HG03025 (cell line): ENCODE measurements around the gene CCL4L2.
A peak's percentile ranks its signal among the peaks of the same experiment; 100 is the strongest.
"Not testable (repeated sequence)": the region's sequence is repeated elsewhere in the genome, so short reads cannot be mapped to it uniquely, and the experiment has no call there.

Experiments
- ATAC-seq: cut with Tn5 transposase; IDR thresholded peaks from one replicate; pipeline ENCODE4 v1.9.1; 2021; ENCODE audit warnings: mild to moderate bottlenecking, moderate library complexity; ENCODE audit not compliant: unreplicated experiment, low FRiP score

CCL4L2 gene

DNA sequence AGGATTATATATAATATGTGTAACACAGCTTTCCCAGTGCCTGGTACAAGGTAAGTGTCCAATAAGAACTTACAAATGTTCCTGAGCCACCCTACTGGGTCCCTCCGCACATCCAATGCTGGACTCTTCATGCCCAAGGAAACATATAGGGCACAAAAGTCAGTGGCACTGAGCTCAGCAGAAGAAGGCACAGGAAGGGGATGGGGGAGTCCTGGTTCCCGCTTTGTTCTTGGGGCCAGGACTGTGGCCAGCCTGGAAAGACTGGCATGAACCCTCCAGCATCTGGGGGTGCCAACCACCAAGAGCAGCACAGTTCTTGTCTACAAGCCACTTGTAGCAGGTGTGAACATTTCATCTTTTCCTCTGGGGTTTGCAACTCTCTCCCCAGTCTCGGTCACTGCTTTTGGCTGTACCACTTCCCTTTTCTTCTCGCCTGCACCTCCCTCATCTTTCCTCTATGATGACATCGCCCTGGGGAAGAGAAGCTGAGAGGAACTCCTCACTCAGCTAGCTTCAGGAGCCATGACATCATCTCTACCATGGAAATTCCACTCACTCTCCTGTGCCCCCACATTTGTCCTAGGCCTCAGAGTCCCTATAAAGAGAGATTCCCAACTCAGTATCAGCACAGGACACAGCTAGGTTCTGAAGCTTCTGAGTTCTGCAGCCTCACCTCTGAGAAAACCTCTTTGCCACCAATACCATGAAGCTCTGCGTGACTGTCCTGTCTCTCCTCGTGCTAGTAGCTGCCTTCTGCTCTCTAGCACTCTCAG lies at the start of gene CCL4L2:
CCL4L2 (plus strand) TSS at position 625 of the 773 bp plus-strand sequence.
- ATAC-seq: peak; percentile 59

DNA sequence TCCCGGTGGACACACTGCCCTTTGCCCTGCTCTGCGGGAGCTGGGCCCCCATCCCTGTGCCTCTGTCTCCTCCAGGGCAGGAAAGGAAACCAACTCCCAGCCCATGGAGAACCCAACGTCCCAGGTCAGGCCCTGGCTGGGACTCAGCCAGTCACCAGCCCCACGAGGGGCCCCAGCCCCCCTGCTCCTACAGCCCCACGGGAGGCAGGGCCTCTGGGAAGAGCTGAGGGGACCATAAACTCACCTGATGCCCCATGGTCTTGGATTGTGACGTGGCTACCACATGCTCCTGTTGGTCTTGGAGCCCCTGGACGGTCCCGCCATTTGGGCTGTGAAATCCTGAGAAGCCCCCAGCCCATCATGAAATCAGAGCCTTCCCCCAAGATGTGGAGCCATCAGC lies 42.0 kb upstream of the CCL4L2 start:
- ATAC-seq: not testable (repeated sequence)

DNA sequence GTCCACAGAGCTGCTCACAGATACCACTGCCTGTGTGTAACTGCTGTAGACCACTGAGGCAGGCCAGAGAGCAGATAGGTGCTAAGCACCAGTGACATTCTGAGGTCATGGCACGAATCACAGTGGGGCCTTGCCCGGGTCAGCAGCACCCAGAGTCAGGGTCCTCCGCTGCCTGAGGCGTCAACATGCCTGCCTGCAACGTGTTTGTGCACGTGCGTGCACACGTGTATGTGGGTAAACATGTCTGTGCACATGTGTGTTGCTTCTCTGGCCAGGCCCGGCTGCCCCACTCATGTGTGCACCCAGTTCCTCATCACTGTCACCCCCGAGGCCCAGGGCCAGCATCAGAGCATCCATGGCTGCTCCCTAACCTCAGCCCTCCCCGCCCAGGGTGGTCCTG lies 34.3 kb upstream of the CCL4L2 start, which contains the start of gene TBC1D3B:
TBC1D3B (minus strand) TSS at position 101 of the 400 bp plus-strand sequence. CDS start 1,586 bp downstream, outside the sequence.
- not testable (repeated sequence) for ATAC-seq

DNA sequence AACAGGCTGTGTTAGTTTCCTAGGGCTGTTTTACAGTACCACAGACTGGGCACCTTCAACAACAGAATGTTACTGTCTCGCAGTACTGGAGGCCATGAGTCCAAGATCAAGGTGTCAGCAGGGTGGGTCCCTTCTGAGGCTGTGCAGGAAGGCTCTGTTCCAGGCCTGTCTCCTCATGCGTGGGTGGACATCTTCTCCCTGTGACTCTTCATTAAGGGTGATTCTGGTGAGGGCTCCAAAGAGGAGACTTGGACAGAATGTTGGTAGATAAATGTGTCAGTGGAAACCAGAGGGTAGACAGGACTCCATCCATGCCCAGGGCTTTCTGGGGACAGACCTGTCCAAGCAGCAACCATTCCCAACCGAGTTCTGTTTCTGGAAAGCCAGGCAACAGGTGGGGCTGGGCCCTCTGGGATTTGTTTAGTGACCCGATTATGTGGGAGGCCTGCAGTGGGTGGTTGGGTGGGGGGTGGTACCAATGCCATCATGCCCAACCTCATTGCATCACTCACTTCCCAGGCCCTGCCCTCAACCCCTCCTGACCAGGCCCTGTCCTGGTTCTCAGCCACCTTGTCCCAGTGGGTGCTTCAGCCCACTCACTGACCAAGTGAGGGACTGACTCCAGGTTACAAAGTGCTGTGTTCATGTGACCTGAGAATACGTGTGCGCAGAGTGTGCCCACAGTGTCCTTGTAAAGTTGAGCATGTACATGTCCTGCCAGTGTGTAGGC lies 29.3 kb upstream of the CCL4L2 start:
- ATAC-seq: not testable (repeated sequence)

DNA sequence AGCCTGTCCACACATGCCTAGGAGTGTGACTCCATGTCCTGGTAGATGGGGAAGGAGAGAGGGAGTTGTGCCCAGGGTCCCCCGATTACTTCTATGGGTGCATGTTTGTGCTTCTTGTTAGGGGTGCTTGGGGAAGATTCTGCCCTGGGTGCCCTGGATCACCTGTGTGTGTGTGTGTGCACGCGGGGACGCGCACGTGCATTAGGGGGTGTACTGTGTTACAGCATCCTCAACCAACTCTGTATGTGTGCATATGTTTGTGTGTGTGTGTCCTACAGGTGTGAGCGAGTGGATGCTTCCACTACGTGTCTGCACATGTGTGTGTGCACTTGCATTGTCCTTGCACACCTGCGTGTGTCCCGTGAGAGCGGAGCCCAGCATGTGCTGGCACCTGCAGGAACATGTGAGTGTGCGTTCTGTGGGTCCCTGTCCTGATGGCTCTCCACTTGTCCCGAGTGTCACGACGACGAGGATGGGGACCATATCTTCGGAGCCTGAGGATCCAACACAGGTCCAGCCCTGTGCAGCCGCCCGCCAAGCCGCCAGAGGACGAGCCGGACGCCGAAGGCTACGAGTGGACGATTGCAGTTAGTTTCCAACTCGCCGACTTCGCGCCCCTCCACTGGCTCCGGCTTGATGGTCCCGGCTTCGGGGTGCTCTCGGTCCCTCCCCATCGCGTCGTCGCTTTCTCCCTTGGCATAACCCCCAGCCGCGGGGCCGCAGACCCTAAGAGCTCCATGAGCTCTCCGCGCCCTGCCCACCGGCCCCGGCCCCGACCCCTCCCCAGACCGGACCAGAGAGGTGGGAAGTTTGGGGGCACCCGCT lies 28.5 kb upstream of the CCL4L2 start:
- no peak for ATAC-seq

DNA sequence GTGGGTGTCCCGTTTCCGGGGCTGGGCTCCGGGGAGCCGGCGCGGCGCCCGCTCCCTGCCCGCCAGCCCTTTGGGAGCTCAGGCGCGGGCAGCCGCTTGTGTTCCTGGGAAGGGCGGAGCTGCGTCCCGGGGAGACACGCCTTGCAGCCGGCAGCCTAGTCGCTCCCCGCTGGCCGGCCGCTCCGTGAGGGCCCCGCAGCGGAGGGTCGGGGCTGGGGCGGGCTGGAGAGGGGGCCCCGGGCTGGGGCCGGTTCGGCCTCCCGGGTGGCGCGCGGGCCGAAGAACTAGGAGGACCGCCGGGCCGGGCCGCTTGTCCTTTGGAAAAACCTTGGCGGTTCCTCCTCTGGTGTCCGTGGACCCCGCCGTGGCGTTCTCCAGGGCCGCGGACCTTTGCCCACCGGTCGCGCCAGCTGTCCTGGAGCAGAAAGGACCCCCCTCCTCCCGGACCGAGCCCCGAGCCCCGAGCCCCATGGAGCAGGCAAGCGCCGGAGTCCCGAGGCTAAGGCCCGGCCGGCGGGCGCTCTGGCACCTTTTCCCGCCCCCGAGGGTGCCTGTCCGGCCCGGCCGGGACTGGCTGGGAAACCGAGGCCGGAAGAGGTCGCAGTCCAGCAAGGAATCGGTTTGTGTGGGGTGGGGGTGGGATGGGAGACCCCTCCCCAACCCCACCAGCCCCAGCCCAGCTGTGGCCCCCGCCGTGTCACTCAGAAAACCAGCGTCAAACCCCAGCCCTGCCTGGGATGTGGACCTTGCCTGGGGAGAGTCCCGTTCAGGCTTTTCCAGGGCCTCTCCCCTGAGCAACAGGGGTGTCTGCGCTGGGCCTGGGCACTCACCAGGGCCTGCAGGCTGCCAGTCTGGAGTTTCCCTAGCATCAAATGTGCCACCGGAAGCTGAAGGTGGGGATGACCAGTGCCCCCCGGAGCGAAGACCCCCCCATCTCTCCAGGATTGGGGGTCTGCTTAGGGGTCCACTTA lies 27.6 kb upstream of the CCL4L2 start:
- ATAC-seq: no peak

DNA sequence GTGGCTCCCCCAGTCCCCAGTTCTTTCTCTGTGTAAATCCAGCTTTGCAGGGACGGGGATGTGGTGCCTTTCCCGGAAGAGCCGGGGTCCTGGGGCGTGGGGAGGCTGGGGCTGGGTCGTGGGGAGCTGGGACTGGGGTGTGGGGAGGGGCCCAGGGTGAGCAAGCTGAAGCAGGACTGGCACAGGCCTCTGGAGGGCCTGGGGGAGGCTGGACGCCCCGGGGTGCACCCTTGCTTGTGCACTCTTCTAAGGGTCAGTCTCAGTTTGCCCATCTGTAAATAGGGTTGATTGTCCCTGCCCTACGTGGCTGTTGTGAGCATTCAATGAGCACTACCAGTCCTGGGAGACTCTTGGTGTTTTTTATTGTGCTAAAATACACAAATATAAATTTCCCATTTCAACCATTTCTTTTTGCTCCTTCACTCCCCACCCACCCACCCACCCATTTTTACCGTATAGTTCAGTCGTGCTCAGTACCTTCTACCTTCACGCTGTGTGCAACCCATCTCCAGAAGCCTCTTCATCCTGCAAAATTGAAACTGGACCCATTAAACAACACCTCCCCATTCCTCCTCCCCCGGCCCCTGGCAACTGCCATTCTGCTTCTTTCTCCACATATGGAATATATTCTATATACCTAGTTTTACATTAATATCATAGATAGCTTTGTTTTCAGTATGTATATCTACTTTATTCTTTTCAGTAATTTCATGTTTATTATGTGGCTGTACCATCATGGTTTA lies 26.7 kb upstream of the CCL4L2 start:
- ATAC-seq: no peak

DNA sequence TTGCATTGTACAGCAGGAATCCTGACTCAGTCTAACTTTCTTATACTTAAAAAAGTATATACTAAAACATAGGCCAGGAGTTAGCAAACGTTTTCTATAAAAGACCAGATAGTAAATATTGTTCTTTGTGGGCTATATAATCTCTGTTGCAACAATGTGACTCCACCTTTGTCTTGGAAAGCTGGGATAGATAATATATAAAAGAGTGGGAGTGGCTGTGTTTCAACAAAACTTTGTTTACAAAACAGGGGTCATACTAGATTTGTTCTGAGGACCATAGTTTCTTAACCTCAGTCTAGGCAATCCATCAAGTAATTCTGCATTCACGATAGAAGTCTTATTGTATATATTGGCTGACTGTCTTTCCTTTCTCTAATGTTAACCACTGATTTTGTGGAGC lies 25.4 kb upstream of the CCL4L2 start:
- ATAC-seq: no peak

DNA sequence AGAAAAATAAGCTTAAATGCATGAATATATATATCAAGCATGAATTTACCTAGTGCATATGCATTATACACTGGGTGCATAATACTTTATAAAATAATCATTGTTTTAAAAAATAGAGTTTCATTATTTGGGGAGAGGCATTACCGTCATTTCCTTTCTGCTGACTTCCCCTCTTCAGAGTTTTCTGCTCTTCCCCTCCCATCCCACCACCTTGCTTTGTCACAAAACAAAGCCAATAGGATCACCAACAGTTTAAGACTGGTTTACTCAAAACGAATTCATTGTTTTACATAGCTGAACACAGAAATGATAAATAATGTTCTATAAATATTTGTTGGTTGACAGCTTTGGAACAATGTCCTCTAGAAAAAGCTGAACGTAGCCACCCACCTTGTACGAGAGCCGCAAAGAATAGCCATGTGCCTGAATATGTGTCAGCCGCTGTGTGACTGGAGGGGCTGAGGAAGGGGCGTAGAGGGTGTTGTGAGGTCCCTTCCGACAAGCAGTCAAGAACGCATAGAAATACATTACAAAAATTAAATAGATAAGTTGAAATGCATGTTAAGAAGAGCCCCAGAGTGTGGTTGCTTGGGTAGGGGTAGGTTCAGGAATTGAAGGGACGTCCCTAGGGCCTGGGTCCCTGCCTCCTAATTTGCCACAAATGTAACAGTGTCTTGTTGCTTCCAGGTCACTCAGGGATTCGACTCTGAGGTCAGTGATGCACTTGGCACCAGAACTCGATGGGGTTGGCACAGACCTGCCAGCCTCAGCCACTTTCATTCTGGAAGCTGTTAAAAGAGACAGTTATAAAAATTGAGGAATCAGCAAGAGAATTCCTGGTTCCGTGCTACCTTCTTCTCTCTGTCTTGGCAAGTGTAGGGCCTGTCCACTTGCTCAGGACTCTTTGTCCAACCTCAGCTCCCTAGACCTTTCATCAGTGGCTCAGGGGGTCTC lies 23.8 kb upstream of the CCL4L2 start:
- not testable (repeated sequence) for ATAC-seq

DNA sequence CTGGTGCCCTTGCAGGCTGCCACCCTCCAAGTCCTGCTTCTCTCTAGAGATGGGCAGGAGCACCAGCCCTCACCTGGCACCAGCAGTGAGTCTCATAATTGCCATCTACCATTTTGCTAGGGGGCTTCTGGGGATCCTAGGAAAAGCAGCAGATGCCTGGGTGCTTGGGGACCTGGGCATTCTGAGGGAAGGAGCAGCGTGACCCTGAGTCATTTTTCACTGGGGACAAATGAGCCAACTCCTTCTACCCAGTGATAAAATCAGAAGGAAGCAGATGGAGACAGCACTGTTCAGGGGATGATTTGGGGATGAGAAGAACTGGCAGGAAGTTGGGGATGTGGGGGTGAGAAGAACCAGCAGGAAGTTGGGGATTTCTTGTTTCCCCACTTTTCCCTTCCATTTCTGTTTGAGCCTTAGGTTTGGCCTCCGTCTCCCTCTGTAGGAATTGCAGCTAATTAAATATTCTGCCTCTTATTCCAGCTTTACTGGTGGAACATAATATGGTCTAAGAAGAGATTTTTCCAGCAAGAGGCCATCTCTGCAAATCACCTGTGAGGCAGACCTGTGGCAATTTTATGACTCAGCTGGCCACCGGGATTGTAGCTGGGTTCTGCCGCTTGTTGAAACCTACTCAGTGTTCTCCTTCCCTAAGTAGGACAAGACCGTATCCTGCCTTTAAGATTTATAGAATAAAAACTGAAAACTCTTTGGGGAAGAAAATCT lies 22.8 kb upstream of the CCL4L2 start:
- not testable (repeated sequence) for ATAC-seq

DNA sequence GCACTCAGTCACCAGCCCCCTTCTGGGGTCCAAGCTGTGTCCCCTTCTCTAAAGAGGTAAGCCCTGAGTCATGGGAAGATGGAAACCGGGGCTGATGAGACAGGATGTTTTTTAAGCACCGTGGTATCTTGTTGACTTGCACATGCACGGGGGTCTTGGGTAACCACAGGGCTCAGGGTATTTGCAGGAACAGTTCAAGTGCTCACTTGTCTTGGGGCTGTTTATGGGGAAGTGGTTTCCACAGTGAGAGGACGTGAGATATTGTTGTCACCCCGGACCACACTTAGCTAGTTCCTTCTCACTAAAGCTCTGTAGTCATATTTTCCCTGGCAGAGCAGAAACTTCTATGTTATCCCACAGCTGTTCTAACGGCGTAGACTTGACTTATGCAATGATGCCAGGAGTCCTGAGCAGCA lies 22.0 kb upstream of the CCL4L2 start:
- peak; percentile 45 for ATAC-seq

DNA sequence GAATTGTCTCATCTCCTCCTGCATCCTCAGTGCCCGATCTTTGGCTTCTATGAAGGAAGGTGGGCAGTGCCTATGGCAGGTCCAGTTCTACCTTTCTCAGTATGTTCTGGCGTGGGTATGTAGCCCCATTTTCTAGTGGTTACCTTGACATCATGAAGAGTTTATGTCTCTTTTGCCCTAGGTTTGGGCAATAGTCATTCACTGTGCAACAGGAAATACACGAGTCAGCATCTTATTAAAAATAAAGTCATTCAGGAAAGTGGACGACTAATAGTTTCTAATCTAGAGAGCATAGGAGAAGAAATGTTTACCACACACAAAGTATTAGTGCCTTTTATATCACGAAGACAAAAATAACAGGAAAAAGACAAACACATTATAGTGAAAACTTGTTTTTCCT lies 20.9 kb upstream of the CCL4L2 start:
- ATAC-seq: not testable (repeated sequence)

DNA sequence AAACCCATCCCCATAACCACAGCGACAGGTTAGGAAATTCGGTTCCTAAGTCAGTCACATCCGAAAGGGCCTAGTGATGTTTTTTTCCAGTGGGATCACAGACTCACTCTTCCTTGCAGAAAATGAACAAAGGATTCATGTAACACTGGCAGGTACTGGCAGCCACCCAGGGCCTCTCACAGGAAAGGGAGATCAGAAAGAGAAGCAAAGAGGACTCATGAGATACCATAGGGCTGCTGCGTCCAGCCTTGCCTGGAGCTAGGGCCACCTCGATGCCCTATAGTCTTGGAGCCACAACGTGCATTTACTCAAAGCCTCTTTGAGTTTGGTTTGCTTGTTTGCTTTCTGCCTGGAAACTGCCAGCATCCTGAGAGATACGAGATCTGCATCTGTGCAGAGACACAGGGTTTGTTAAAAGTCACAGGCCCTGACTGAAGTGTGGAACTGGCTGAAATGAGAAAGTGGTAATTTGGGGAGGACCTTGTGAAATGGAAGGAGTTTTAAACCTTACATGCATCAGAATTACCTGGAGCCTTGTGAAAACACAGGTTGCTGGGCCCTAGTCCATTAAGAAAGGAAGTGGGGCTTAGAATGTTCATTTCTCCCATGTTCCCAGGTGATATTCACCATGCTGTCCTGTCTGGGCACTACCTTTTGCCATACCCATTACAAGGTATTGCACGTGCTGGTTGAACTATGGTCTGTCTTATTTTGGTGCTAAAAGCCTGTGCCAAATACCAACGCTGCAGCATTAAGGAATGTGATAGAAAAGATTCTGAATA lies 20.1 kb upstream of the CCL4L2 start:
- ATAC-seq: not testable (repeated sequence)

DNA sequence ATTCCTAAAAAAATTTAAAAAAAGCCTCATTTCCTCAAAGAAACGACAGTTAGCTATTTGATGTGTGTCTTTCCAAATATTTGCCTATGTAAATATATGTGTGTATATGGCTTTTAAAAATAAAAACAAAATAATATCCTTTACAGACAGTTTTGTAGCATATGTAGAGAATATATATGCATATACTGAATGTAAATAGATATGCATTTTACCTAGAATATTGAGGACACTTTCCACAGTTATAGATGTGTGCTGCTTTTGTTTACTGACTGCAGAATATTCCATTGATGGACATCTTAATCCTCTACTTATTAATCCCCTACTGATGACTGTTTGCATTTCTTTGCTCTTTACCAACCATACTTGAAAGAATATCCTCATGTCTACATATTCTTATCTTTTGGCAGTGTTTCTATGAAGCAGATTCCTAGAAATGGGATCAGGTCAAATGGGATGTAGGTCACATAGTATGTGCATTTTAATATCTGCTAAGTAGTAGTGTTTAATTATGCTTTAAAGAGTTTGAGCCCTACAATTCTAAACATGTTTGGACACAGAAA lies 17.6 kb upstream of the CCL4L2 start:
- ATAC-seq: no peak

DNA sequence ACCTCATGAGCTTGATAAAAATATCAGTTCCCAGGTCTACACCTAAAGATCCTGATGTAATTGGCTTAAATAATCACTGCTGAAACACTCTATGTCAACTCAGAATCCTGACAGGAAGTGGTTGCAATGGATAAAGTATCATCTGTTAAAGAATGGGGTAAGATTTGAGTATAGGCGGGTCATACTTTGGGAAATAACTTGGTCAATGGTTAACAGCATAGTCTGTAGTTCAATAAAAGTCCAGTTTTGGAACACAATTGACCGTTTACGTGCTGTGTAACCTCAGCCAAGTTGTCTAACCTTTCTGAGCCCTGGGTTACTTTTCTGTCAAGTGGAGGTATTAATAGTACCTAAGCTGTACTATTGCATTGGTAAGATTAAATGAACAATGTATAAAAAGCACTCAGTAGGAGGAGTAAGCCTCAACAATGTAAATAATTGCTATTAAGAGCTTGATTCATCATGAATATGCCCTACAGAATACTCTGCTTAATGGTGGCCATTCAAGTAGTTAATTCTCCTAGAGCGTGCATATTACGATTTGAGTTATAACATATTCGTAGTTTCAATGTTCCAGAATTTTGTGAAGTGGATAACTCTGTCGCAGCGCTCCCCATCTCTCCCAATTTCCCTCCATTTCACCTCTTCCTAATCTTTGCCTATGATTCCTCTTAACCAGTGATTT lies 16.6 kb upstream of the CCL4L2 start:
- ATAC-seq: not testable (repeated sequence)
